Hematopoietic multipotent progenitor cell treated with erythropoietin and hydrocortisone succinate and interleukin-3 and kit ligand, for 15 days (in vitro differentiated cells): ENCODE data around the gene NID2.
A peak's percentile ranks its signal among the peaks of the same experiment; 100 is the strongest.

Experiments used
- DNase-seq: peaks from one replicate; pipeline ENCODE4 v3.0.0-alpha.2; 2015; ENCODE audit warnings: low spot score

NID2 gene

DNA sequence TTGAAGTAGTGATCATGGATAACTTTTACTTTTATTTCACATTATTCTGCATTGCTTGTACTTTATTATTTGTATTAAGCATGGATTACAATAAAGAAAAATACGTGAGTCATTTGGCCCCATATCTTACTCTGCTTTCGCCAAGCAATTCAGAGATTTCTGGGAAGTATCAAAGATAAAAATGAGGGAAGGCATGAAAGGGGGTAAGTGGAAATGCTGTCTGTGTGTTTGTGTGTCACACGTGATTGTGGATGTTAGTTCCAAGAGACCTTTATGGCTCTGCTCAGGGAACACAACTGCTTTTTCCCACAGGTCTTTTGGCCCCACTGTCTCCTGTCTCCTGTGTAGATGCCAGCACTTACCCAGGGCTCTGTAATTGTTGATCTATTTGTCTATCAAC lies 10.5 kb downstream of the NID2 start:
- no peak for DNase-seq

DNA sequence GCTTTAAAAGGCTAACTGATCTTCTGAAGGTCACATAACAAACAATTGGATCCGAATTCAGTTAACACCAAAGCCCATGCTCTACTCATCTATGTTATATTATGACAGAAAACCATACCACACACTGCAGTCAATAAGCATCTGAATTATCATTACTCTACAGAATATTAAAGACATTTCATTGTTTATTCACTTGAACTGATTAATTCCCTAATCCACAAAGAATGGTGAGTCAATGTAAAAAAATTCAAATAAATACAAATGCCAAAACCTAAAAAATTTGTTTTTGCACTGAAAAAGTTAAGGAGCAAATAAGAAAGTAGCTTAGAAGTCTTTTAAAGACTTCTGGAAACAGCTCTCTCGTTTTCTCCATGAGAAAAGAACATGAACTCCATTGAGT lies 13.7 kb downstream of the NID2 start:
- DNase-seq, result no peak

DNA sequence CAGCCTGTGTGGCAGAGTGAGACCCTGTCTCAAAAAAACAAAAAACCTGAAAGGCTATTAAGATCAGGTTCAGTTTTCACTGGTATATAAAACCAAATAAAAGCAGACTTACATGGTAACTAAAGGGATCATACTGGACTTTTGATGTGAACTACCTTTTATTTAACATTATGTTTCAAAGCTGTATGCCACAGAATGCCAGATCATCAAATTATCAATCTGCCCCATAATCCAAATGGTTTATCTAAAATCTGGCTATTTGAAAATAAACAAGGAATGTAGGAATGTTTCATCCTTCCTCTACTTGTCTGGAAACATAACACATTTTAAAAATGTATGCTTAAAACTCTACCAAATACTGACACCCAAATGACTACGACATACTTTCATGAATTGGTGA lies 14.2 kb downstream of the NID2 start:
- no peak for DNase-seq

DNA sequence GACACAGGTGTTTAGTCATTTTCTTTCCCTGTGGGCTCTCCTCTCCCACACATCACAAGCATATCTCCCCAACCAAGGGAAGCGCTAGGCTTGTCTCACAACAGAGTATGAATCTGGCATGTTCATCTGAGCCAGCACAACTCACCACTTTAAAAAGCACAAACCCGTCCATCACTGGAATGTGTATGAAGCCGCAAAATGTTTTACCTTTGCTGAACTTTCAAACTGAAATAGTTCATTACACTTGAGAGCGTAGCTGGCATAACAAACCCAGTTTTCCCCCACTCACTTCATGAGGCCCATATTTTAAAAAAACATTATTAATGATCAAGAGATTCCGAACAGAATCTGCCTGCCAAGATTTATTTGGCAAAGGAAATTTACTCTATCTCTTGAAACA lies 15.8 kb downstream of the NID2 start:
- DNase-seq, result no peak

DNA sequence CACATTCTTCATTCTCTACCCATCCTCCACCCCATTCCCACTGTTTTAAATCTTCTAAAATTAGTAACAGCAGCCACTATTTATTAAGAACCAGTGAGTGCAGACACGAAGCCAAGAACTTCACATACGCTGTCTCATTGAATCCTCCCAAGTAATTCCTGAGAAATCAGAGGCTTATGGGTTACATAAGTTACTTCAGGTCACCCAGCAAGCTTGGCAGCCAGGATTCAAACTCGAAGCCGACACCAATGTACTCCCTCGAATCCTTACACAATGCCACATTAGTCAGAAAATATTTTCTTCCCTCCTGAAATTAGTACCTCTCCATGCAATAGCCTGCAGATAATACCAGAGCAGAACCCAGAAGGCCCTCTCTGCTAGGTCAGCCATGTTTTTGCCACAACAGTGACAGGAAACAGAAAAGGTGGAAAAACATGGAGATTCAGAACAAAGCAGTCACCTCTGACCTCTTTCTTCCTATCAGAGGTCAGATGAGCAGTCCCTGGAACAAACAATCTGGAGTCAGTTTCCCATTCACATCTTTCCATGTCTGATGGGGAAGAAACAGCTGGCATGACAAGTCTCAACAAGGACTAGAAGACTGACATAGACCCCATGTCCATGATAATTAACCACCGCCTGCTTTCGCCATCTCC lies 16.4 kb downstream of the NID2 start:
- no peak for DNase-seq

DNA sequence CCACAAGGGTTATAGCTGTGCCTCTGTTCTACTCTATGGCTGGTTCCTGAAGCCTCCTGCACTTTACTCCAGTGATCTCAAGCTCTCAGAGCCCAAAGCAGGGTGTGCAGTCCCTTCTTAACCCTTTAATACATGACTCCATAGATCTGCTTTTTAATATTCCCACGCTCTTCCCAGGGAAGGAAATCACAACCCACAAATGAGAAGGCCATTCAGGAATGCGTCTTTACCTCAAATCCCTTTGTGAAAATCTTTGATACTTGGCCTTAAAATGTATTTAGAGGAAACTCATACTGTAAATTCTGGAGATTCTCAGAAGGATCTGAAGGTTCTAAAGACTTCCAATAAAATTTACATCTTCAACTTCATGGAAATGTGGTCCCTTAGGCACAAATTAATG lies 17.0 kb downstream of the NID2 start:
- no peak for DNase-seq

DNA sequence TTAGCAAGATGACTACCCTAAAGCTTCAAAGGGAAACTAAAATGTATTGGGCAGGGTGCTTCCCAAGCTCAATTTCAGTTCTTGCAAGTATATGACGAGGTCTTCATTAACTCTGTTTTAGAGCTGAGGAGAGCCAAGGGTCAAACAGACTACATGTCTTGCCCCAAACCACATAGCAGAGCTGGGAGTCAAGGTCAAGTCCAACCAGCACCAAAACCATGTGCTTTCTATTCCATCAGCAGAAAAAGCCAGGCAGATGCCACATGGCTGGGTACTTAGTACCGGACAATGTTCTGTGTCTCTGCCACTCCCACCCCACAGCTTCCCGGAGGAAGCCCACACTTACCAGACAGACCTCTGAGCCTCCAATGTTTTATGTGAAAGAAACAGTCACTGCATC lies 17.6 kb downstream of the NID2 start:
- no peak for DNase-seq

DNA sequence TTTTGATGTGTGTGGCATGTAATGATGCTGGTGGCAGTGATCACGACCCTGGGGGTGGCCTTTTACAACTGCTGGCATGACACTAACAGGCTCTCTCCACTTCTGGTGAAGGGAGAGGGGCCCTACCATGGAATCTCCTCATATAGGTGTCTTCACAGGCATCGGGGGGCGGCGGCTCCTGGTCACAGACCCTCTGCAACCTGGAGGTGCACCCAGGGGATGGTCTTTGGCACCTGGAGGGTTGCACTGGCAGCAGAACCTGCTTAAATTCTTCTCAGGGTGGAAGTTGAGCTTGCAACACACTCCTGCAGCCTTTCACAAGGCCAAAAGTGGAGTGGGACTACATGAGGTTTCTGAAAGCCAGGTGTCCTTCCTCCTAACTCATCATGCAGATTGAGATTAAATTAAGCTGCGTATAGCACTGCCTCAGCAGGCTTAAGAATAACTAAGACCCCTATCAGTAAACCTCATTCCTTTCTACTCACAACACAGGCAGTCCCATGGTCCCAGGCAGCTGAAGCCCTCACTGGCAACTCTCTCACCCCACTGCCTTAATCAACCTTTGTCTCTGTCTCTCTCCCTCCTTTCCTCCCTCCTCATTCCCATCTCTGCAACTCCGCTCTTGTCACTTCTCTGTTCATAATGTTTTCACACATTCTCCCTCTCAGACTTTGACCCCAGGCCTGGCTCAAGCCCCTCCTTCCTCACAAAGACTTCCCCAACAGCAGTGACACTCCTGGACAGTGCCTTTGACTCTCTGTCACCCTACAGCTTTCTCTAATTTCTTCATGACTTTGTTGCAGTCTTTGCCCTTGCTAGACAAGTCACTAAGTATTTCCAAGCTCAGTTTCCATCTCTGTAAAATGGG lies 18.9 kb downstream of the NID2 start:
- DNase-seq, result no peak

DNA sequence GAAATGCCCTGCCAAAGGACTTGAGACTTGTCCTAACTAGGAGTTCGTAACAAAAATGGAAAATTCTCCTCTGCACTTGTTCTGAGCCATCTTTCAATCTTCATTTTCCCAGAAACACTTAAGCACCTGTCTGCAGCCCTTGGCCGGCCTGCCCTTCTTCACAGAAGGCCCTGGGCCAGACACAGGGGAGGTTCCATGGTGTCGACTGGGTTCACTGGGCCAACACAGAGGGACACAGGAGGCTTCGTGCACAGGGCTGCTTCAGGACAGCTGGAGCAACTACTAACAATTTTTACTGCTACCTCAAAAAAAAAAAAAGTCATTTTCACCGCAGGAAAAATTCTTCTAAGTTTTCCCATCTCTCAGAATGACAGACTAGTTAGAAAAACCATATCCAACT lies 19.6 kb downstream of the NID2 start:
- no peak for DNase-seq

DNA sequence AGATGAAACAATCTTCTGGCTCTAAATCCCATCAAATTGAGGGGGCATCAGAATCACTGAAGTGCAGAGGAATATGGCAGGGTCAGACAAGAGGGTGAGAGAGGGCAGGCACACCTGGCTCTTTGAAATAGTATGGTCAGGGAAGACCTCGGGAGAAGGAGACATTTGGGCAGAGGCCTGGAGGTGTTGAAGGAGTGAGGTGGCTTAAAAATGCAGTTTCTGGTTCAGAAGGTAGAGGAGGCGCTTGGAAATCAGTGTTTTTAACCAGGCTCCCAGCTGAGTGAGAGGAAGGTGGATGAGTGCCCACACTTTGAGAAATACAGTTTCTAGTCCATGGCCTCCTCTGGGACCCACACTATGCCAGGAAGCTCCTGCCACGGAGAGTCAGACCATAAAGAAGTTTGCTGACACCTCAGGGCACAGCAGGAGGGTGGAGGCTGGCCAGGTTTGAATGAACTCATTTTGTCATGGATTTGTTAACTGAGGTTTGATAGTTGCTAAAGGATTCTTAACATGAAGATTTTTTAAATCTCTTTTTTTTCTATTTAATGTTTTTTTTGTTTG lies 20.1 kb downstream of the NID2 start:
- no peak for DNase-seq

DNA sequence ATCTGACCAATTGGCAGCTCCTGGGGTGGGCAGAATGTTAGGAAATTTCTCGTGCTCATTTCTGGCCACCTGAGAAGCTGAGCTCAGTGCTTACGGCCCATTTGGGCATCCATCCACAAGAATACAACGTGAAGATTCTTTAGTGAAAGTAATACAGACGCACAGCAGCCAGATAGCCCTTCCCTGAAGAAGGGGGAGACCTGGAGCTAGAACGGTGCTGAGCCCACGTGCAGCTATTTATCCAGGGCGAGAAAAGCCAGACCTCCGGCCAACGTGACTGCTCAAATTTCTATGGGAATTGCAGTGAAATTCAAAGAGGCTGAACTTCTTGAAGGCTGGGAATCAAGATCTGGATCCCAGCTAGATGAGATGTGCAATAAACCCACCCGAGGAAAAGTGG lies 20.7 kb downstream of the NID2 start:
- DNase-seq, result no peak

DNA sequence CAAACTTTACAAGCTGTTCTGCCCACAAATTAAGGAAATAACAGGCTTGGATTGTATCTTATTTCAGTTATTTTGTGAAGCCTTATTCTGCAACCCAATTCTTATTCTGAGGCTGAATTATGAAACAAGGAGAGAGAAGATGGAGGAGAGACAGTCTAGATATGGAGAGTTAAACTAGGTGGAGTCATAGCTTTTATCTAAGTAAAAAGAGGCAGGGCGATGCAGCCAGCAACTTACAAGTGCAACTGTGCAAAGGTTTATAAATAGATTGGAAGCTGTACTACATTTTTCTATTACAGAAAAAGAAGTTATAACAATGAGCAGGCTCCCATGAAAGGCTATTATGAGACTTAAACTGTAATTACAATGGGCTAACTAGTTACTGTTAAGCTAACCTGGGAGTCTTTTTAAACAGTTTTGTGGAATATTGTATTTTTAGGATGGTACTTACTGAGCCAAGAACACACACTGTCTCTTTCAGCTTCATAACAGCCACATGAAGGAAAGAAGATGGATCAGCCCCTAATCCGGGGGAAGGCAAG lies 22.4 kb downstream of the NID2 start:
- DNase-seq, result no peak

DNA sequence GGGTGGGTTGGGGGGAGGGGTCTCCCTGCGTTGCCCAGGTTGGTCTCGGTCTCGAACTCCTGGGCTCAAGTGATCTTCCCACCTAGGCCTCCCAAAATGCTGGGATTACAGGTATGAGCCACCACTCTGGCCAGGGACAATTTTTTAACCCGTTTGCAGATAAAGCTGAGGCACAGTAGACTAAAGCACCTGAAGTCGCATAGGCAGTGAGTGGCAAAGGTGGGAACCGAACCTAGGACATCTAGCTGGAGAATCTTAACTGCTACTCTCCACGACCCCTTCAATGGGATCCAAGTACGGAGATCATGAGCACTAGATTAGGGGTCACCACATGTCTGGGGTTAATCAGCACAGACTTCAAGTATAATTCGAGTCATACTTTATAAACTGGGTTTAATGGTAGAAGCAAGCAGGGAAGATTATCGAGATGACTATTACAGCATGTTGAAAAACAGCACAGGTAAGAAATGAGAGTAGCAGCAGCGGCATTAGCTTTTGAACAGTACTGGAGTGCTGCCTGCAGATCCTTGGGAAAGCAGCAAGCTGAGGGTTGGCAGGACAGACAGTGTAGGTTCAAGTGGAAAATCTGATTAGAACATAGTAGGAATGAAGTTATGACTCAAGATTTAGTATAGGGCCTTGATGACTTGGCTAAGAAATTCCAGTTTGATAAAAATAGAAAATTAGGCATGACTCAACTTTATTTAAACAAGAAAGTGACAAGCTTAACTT lies 23.9 kb downstream of the NID2 start:
- no peak for DNase-seq

DNA sequence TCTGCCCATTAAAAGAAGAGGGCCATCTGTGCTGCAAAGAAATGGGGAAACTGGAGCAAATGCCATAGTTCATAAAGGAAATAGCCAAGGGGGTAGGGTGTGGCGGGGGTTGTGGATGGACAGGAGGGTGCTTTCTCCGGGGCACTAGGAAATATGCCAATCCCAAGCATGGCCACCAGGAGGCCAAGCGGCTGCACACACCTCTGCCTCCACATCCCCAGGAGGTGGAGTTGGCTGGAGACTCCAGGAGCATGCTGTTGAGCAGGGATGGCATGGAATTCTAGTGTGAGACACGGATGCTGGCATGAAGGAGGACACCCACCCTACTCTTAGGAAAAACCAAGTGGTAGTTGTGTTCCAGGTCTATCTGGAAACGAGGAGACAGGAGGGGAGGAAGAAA lies 25.2 kb downstream of the NID2 start:
- DNase-seq, result peak; percentile 9

DNA sequence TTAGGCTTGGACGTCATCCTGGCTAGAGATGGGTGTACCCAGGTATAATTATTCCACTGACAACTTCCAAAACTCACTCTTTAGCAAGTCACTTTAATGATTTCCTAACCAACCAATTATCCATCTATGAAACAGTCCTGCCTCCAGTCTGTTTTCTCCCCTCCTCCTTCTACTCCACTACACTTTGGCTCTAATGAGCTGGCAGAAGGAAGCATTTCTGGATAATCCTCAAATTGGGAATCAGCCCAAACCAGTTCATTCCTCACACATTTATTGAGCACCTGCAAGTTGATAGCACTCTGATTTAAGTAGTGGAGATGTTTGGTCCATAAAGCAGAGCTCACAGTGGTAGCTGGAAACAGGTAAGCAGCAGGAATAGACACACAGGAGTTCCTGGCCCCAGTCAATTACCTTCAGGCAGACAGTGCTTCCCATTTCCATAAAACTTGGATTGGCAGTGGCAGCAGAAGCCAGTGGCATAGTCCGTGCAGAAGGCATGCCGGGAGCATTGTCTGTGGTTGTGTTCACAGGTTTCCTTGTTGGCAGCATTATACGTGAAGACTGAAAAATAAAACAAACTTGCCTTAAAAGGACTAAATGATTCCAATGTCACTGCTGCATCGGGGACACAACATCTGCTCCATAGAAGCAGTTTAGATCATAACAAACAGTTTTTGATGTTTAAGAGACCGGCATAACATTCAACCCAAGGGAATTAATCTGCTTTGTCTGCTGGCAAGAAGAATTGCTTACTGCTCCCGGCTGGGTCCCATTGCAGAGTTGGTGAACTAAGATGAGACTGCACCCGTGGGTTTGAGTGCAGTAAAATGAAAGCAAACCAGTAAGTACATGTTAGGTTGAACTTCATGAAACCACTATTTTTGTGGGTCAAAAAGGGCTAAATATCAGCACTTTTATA lies 26.2 kb downstream of the NID2 start:
- DNase-seq, result no peak

DNA sequence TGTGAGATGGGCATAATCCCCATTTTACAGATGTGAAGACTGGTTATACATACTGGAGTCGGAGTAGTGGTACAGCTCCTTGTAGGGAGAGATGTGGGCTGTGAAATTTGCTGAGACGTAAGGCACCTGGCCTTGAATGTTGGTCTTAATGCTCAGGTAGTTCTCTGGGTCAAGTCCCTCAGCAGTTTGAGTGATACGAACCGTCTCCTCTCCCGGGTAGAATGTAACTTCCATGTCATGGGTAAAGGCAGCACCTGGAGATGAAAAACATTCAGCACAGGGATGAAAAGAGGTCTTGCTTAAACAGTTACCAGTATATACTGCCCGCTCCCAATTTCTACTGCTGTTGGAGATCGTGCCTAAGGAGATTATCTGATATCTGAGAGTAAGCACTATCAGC lies 28.3 kb downstream of the NID2 start:
- no peak for DNase-seq

DNA sequence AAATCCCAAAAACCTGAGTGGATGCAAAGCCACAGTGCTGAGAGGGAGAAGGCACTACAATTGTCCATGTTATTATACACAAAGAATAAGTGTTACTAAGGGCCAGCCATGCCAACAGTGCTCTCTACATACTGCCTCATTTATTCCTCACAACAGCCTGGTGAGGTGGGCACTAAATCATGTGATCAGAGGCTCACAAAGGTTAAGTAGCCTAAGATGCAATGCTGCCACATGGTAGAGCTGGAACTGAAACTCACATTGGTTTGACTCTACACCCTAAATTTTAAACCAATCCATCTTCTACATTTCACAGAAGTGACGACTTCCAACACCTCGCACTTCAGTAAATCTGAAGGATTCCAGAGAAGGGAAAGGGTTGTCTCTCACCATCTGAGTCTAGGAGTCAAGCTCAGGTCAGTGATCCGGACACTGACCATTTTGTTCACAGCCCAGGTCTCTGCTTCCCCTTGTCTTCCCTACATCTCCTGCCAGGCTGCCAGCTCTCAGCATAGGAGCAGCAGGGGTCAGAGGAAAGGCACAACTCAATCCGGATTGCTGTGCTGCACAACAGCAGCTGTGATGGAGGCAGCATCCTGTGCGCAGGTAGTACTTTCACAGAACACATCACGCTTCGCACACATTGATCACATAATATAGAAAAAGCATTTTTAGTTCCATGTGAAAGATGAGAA lies 29.6 kb downstream of the NID2 start:
- DNase-seq, result no peak

DNA sequence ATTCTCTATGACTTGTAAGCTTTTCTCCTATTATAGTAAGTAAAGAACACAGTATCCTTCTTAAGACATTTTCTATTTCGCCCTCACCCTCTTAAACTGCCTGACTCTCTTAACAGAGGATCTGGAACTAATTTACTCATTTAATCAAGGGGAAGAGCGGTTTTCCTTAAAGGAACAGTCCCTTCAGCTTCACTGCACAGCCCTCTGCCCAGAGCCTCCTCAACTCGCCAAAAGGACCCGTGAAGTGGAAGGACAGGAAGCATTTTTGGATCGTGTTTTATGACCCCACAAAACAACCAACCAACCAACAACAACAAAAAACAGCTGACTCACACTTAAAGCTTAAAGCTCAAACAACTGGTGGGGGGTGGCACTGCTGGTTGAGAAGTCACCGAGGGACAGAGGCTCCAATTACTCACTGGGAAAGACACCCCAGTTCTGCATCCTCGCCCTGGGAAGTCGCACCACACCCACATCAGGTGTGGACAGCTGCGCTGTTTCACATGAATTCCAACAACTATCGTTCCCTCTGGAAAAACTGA lies 35.7 kb downstream of the NID2 start:
- DNase-seq, result no peak

DNA sequence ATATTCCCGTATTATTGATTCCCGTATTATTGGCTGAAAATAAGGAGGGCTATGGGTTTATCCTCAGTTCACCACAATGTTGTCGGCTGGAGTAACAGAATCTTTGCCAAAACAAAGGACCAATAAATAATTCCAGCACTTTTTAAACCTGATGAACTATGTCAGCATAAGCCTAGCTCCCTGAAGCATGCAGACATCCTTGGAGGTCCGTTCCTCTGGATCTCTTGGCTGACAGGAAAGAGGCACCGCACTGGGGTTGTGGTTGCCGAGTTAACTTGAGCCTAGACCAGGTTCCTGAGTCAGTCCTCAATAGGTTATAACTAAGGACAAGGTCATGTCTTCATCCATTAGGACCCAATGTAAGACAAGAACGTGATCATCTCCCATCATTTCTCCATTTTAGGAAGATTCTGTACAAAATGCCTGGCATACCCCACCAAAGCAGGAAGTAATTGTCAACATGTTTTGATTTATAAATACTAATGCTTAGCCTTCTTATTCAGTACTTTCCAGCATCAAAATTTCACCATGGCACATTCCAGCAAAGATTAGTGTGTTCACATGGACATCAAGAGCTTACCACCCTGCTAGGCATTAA lies 36.6 kb downstream of the NID2 start:
- DNase-seq, result no peak

DNA sequence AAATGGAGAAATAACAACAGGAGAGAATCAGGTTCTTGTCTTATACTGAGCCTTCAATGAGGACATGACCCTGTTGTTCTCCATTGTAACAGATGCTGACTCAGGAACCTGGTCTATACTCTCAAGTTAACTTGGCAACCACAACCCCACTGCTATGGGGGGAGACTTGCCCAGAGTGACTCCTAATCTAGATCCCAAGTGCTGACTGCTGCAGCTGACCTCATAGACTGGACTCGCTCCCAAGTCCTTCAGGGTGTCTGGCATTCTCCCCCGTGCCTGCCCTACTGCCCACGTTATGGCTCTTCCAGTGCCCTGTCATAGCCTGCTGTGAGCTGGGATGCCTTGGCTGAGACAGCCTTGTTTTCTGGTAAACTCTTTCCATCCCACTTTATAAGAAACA lies 37.1 kb downstream of the NID2 start:
- no peak for DNase-seq
